G401.6 (cell line): Measurements from ENCODE around the gene HAGHL.

Experiments
- FAIRE-seq: peaks from 2 replicates; lab custom pipeline; 2012; peaks lifted over from hg19 to GRCh38; lab: Jason Lieb, UNC

The HAGHL gene

GRCh38 chr16:759110-759910 is 32.4 kb downstream of the HAGHL start:
- FAIRE-seq: no peak

GRCh38 chr16:760065-760464 is 33.2 kb downstream of the HAGHL start:
- no peak for FAIRE-seq

- no peak for FAIRE-seq
Observed at GRCh38 chr16:760545-761343, 33.8 kb downstream of the HAGHL start, which contains the start of gene MSLN. Gene MSLN, plus strand, starts transcription at chr16:760734. Its CDS starts 1,947 bp downstream, at chr16:762681.

- no peak for FAIRE-seq
Observed at GRCh38 chr16:761625-762513, 35.0 kb downstream of the HAGHL start.

- FAIRE-seq: no peak
Observed at GRCh38 chr16:762595-763268, 35.8 kb downstream of the HAGHL start.

- no peak for FAIRE-seq
Observed at GRCh38 chr16:763369-764183, 36.7 kb downstream of the HAGHL start.

GRCh38 chr16:764184-764750 is 37.4 kb downstream of the HAGHL start:
- FAIRE-seq: no peak

- FAIRE-seq: no peak
Observed at GRCh38 chr16:764848-765487, 38.1 kb downstream of the HAGHL start.

- FAIRE-seq: no peak
Observed at GRCh38 chr16:765488-765865, 38.6 kb downstream of the HAGHL start.

- FAIRE-seq: no peak
Observed at GRCh38 chr16:766008-766819, 39.3 kb downstream of the HAGHL start.

GRCh38 chr16:766820-767640 is 40.1 kb downstream of the HAGHL start:
- FAIRE-seq: no peak

- no peak for FAIRE-seq
Observed at GRCh38 chr16:767743-768235, 40.9 kb downstream of the HAGHL start.

- no peak for FAIRE-seq
Observed at GRCh38 chr16:768428-768827, 41.5 kb downstream of the HAGHL start.

GRCh38 chr16:769184-769784 is 42.4 kb downstream of the HAGHL start:
- no peak for FAIRE-seq

- no peak for FAIRE-seq
Observed at GRCh38 chr16:769934-770333, 43.0 kb downstream of the HAGHL start.

GRCh38 chr16:770411-770810 is 43.5 kb downstream of the HAGHL start:
- no peak for FAIRE-seq

GRCh38 chr16:772959-773358 is 46.1 kb downstream of the HAGHL start:
- FAIRE-seq: no peak
